Esophagus squamous epithelium (tissue), 4 donors: ENCODE data around the gene COL26A1.

Source experiments
- POLR2A ChIP-seq, 4 donors: fragments of 450-650 bp; IDR thresholded peaks; one replicate each; pipeline ENCODE4 v1.6.1; 2017; ENCODE audit warnings: antibody characterized with exemption in 4 of 4, mild to moderate bottlenecking in 4 of 4, moderate library complexity in 3 of 4
- TF ChIP-seq, protein P1 (sequence below), 6 experiments: fragments of 450-650 bp in 4 of 6; fragments of 200-600 bp in 2 of 6; sonication (generic) in 2 of 6; IDR thresholded peaks; one replicate each; pipeline ENCODE4 v1.5.1; 2016 to 2019; ENCODE audit warnings: antibody characterized with exemption in 6 of 6, mild to moderate bottlenecking in 4 of 6, moderate library complexity in 4 of 6

DNA sequence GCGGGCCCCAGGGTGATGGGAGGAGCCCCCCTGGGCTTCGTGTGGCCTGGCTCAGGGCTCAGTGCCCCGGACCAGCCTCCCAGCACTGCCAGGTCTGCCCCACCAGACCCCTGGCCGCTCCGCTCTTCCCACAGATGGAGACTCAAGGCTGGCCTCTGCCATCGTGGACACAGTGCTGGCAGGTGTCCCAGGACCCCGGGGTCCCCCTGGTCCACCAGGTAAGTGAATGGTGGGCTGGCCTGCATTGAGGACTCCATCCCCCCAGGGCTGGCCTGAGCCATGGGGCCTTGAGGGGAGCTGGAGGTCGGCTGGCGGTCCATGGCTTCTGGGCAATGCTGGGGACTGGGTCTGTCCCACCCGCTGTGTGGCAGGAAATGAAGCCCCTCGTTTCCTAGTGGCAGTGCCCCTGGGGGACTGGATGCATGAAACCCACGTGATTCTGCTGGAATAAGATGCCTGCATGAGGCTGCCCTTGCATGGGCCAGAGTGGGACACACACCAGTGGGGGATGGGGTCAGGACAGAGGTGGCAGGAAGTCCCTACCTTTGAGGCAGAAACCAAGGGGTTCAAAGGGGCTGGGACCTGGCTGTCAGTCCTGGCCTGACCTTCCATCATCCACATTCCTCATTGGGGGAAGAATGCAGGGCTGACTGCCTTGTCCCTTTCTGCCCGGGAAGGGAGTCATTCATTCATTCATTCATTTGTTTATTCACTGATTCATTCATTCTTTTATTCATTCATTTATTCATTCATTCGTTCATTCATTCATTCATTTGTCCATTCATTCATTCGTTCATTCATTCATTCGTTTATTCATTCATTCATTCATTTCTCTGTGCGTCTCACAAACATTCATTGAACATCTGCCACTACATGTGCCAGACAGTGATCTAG is 184.6 kb downstream of the COL26A1 start:
- TF ChIP-seq, protein P1, sequence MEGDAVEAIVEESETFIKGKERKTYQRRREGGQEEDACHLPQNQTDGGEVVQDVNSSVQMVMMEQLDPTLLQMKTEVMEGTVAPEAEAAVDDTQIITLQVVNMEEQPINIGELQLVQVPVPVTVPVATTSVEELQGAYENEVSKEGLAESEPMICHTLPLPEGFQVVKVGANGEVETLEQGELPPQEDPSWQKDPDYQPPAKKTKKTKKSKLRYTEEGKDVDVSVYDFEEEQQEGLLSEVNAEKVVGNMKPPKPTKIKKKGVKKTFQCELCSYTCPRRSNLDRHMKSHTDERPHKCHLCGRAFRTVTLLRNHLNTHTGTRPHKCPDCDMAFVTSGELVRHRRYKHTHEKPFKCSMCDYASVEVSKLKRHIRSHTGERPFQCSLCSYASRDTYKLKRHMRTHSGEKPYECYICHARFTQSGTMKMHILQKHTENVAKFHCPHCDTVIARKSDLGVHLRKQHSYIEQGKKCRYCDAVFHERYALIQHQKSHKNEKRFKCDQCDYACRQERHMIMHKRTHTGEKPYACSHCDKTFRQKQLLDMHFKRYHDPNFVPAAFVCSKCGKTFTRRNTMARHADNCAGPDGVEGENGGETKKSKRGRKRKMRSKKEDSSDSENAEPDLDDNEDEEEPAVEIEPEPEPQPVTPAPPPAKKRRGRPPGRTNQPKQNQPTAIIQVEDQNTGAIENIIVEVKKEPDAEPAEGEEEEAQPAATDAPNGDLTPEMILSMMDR (IDR thresholded peaks at IDR 0.05): no peak
- no peak for TF ChIP-seq POLR2A (IDR thresholded peaks at IDR 0.05)
